ENCODE measurements around the gene OLIG1.

The OLIG1 gene

DNA sequence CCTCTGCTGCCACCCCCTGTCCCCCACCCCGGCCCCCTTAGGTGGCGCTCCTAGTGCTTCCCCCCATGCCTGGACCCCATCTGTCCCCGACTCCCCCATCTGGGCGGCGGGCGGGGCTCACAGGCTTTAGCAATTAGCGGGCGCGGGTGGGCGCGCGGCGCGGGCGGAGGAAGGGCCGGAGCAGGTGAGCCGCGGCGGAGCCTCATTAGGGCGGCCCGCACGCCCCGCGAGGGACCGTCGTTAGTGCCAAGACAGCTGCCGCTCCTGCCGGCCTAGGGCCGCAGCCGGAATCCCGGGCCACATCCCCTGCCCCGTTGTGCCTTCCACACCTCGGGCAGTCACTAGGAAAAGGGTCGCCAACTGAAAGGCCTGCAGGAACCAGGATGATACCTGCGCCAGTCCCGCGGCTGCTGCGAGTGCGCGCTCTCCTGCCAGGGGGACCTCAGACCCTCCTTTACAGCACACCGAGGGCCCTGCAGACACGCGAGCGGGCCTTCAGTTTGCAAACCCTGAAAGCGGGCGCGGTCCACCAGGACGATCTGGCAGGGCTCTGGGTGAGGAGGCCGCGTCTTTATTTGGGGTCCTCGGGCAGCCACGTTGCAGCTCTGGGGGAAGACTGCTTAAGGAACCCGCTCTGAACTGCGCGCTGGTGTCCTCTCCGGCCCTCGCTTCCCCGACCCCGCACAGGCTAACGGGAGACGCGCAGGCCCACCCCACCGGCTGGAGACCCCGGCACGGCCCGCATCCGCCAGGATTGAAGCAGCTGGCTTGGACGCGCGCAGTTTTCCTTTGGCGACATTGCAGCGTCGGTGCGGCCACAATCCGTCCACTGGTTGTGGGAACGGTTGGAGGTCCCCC, 36.6 kb upstream of the OLIG1 start:
- peaks cover 86% of the 10 kb centered on the region for H3K27me3 ChIP-seq
- TF ChIP-seq, protein P1, sequence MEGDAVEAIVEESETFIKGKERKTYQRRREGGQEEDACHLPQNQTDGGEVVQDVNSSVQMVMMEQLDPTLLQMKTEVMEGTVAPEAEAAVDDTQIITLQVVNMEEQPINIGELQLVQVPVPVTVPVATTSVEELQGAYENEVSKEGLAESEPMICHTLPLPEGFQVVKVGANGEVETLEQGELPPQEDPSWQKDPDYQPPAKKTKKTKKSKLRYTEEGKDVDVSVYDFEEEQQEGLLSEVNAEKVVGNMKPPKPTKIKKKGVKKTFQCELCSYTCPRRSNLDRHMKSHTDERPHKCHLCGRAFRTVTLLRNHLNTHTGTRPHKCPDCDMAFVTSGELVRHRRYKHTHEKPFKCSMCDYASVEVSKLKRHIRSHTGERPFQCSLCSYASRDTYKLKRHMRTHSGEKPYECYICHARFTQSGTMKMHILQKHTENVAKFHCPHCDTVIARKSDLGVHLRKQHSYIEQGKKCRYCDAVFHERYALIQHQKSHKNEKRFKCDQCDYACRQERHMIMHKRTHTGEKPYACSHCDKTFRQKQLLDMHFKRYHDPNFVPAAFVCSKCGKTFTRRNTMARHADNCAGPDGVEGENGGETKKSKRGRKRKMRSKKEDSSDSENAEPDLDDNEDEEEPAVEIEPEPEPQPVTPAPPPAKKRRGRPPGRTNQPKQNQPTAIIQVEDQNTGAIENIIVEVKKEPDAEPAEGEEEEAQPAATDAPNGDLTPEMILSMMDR (IDR thresholded peaks at IDR 0.05; ENCODE audit: low read depth, low read length) = no peak
- DNase-seq = no peak
- no peak overlapping the region for H3K4me3 ChIP-seq (ENCODE audit: low read depth, low read length)
- H3K36me3 ChIP-seq = no peaks in the 10 kb centered on the region
- no peaks in the 10 kb centered on the region for H3K4me1 ChIP-seq
- H3K9me3 ChIP-seq = no peaks in the 10 kb centered on the region

DNA sequence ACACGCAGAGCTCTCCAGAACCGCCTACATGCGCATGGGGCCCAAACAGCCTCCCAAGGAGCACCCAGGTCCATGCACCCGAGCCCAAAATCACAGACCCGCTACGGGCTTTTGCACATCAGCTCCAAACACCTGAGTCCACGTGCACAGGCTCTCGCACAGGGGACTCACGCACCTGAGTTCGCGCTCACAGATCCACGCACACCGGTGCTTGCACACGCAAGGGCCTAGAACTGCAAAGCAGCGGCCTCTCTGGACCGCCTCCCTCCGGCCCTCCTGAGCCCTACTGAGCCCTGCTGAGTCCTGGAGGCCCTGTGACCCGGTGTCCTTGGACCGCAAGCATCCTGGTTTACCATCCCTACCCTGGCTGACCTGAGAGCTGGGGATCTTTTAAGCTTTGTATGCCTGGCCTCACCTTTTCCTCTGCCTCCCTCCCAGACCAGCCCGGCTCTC, 36.0 kb upstream of the OLIG1 start:
- TF ChIP-seq, protein P1 (IDR thresholded peaks at IDR 0.05; ENCODE audit: low read depth, low read length) = no peak
- Histone ChIP-seq H3K4me3 (ENCODE audit: low read depth, low read length) (no peak overlapping the region), H3K36me3 (no peaks in the 10 kb centered on the region), H3K4me1 (no peaks in the 10 kb centered on the region), H3K27me3 (peaks cover 79% of the 10 kb centered on the region), H3K9me3 (no peaks in the 10 kb centered on the region)
- DNase-seq = no peak

DNA sequence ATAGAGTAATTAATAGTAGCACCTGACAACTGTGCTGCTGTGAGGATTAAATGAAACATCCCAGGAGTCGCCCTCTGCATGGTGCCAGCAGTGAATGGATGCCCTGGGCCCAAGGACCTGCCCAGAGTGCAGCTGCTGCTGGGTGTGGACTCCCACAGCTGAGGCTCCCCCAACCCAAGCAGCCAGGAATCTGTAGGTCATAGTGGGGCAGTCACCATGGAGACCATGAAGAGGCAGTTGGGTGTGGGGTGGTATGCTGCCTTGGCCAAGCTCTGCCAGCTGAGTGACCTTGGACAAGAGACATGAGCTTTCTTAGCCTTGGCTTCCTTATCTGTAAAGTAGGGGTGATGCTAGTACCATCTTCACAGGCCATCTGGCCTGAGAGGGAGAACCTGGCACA, 34.8 kb upstream of the OLIG1 start:
- Histone ChIP-seq H3K4me3 (ENCODE audit: low read depth, low read length) (no peak overlapping the region), H3K4me1 (no peaks in the 10 kb centered on the region), H3K27me3 (peaks cover 70% of the 10 kb centered on the region), H3K9me3 (no peaks in the 10 kb centered on the region), H3K36me3 (no peaks in the 10 kb centered on the region)
- TF ChIP-seq, protein P1 (IDR thresholded peaks at IDR 0.05; ENCODE audit: low read depth, low read length) = no peak
- DNase-seq = no peak

DNA sequence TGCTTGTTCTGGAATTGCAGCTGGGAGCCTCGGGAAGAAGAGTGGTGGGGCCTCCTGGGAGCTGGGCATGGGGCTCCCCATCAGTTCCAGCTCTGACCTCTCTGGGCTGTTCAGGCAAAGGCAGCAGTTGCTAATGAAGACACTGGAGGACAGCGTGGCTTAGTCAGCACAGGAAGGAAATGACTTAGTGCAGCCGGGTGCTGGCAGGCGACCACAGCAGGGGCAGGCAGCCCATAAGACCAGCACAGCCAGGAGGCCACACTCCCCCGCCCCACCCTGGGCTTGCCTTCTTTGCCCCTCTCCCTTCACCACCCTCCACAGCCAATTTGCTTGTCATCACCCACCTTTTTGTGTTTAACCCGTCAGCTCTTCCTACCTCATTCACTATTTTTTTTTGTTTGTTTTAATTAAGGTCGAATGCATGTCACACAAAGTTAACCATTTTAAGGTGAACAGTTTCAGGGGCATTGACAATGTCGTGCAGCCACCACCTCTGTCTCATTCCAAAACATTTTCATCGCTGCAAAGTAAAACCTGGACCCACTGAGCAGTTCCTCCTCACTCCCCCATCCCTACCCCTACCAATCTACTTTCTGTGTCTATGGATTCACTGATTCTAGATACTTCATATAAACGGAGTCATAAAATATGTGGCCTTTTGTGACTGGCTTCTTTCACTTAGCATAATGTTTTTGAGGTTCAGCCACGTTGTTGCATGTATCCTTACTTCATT, 33.3 kb upstream of the OLIG1 start:
- no peaks in the 10 kb centered on the region for H3K4me1 ChIP-seq
- no peak for DNase-seq
- H3K9me3 ChIP-seq = no peaks in the 10 kb centered on the region
- no peaks in the 10 kb centered on the region for H3K36me3 ChIP-seq
- peaks cover 58% of the 10 kb centered on the region for H3K27me3 ChIP-seq
- TF ChIP-seq, protein P1 (IDR thresholded peaks at IDR 0.05; ENCODE audit: low read depth, low read length) = no peak
- H3K4me3 ChIP-seq (ENCODE audit: low read depth, low read length) = no peak overlapping the region

DNA sequence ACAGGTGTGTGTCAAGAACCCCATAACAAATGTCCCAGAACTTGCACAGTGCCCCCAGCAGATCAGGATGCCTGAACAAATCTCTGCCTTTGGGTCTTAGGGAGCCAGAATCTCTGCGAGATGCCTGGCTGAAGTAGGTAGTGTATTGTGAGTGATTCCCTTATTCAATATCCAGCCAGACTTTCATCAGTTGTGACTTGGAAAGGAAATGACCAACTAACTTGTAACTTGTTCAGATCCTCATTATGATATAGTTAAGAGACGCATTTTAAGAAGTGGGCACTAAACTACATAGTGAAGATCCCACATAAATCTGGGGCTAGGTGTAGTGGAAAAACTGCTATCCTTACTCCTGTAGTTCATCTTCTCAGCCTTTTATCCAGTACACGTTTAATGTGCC, 32.4 kb upstream of the OLIG1 start:
- H3K36me3 ChIP-seq = no peaks in the 10 kb centered on the region
- no peak overlapping the region for H3K4me3 ChIP-seq (ENCODE audit: low read depth, low read length)
- DNase-seq = no peak
- no peaks in the 10 kb centered on the region for H3K4me1 ChIP-seq
- TF ChIP-seq, protein P1 (IDR thresholded peaks at IDR 0.05; ENCODE audit: low read depth, low read length) = no peak
- H3K27me3 ChIP-seq = peaks cover 50% of the 10 kb centered on the region
- no peaks in the 10 kb centered on the region for H3K9me3 ChIP-seq

DNA sequence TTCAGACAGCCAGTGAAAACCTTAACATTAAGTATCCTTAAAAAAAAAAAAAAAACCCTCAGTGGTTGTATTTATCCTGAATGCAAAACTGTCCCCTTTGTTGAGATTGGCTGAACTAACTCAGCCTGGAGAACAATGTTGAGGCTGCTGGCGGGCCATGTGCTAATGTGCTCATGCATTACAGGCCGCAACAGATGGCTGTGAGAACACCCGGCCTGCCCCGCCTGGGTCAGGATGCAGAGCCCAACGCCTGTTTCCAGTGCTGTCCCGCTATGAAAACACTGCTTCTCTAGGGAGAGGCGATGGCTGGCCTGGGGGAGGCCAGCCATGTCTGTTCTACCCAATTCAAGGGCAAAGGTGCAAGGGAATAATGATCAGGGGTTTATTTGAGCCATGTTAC, 30.4 kb upstream of the OLIG1 start:
- H3K27me3 ChIP-seq = peaks cover 31% of the 10 kb centered on the region
- no peak for DNase-seq
- no peaks in the 10 kb centered on the region for H3K9me3 ChIP-seq
- no peak overlapping the region for H3K4me3 ChIP-seq (ENCODE audit: low read depth, low read length)
- TF ChIP-seq, protein P1 (IDR thresholded peaks at IDR 0.05; ENCODE audit: low read depth, low read length) = no peak
- no peaks in the 10 kb centered on the region for H3K4me1 ChIP-seq
- H3K36me3 ChIP-seq = no peaks in the 10 kb centered on the region
